Keratinocyte (primary cell): ENCODE results near the gene ARHGAP6. TPM values are rescaled to one million over a fixed set of nuclear protein-coding genes. Genes with fewer than 3 reads are reported as not detected.

Experiments
- DNase-seq: peaks from one replicate; pipeline ENCODE4 v3.0.0-alpha.2; 2011; ENCODE audit warnings: low read depth, missing footprints, low spot score
- FAIRE-seq: peaks from 2 replicates; lab custom pipeline; 2011; peaks lifted over from hg19 to GRCh38; lab: Jason Lieb, UNC
- H2AFZ ChIP-seq: 2 replicates; pipeline ENCODE4 v1.6.0; 2012; ENCODE audit warnings: low read length, control low read depth, inconsistent platforms; ENCODE audit not compliant: control insufficient read depth
- H3K27ac ChIP-seq: 2 replicates; pipeline ENCODE4 v1.5.1; 2011; ENCODE audit warnings: low read length; ENCODE audit not compliant: control insufficient read depth, insufficient read depth
- H3K27me3 ChIP-seq: 3 replicates; pipeline ENCODE4 v1.6.0; 2011; ENCODE audit warnings: low read length; ENCODE audit not compliant: control insufficient read depth, insufficient read depth; ENCODE audit errors: extremely low read depth
- H3K36me3 ChIP-seq, 2 experiments: 2 replicates in 1 of 2; 3 replicates in 1 of 2; pipeline ENCODE4 v1.5.1; 2011; ENCODE audit warnings: low read length in 2 of 2, mild to moderate bottlenecking in 1 of 2; ENCODE audit not compliant: control insufficient read depth in 2 of 2, insufficient read depth in 2 of 2; ENCODE audit errors: extremely low read depth in 1 of 2
- H3K4me1 ChIP-seq: 3 replicates; pipeline ENCODE4 v1.5.1; 2011; ENCODE audit warnings: low read length; ENCODE audit not compliant: control insufficient read depth, insufficient read depth; ENCODE audit errors: extremely low read depth
- H3K4me2 ChIP-seq: 3 replicates; pipeline ENCODE4 v1.6.0; 2011; ENCODE audit warnings: low read depth, low read length; ENCODE audit not compliant: control insufficient read depth, insufficient read depth; ENCODE audit errors: extremely low read depth
- H3K4me3 ChIP-seq, 3 experiments: fragments of 200-600 bp in 1 of 3; sonication (generic) in 1 of 3; 2 replicates in 2 of 3; 3 replicates in 1 of 3; pipeline ENCODE4 v1.5.1; 2011 to 2016; ENCODE audit warnings: low read length in 3 of 3, mild to moderate bottlenecking in 3 of 3, control low read depth in 2 of 3, inconsistent platforms in 1 of 3, low read depth in 1 of 3, mixed read lengths in 1 of 3, mixed run types in 1 of 3, moderate library complexity in 1 of 3; ENCODE audit not compliant: control insufficient read depth in 2 of 3, insufficient read depth in 2 of 3; ENCODE audit errors: extremely low read depth in 1 of 3
- H3K79me2 ChIP-seq: 2 replicates; pipeline ENCODE4 v1.6.0; 2012; ENCODE audit warnings: low read length; ENCODE audit not compliant: control insufficient read depth, insufficient read depth
- H3K9ac ChIP-seq: 3 replicates; pipeline ENCODE4 v1.6.0; 2011; ENCODE audit warnings: low read length; ENCODE audit not compliant: control insufficient read depth, insufficient read depth; ENCODE audit errors: extremely low read depth
- H3K9me1 ChIP-seq: 3 replicates; pipeline ENCODE4 v1.6.0; 2011; ENCODE audit warnings: low read length; ENCODE audit not compliant: control insufficient read depth, insufficient read depth; ENCODE audit errors: extremely low read depth
- H3K9me3 ChIP-seq: 2 replicates; pipeline ENCODE4 v1.5.1; 2012; ENCODE audit warnings: low read depth, low read length; ENCODE audit not compliant: control insufficient read depth
- H4K20me1 ChIP-seq: 3 replicates; pipeline ENCODE4 v1.6.0; 2011; ENCODE audit warnings: low read length; ENCODE audit not compliant: control insufficient read depth, insufficient read depth; ENCODE audit errors: extremely low read depth
- CTCF ChIP-seq, 3 experiments: IDR thresholded peaks in 1 of 3; conservative IDR thresholded peaks in 1 of 3; optimal IDR thresholded peaks in 1 of 3; 2 replicates in 2 of 3; 3 replicates in 1 of 3; pipeline versions ENCODE3 to v1.5.1; 2011; ENCODE audit warnings: low read length in 3 of 3, mild to moderate bottlenecking in 3 of 3, moderate library complexity in 2 of 3, control low read depth in 1 of 3, inconsistent platforms in 1 of 3; ENCODE audit not compliant: insufficient read depth in 2 of 3; ENCODE audit errors: extremely low read depth in 1 of 3
- EZH2 ChIP-seq: IDR thresholded peaks from one replicate; pipeline ENCODE4 v1.6.1; 2012; ENCODE audit warnings: inconsistent platforms, mild to moderate bottlenecking, low read length, moderate library complexity
- dilution Hi-C: fragments of 300-500 bp; cut with MboI; formaldehyde crosslinking; loops from one replicate; pipeline ENCODE4 v1.7.0; 2020; ENCODE audit warnings: low sequenced_read_pairs; ENCODE audit not compliant: extremely low pct_ligation_motif_present
- polyA plus RNA-seq, 5 experiments: library from polyadenylated mRNA; depleted of rRNA in 3 of 5; stranded (reverse) in 3 of 5; stranded (forward) in 1 of 5; unstranded in 1 of 5; fragments of >200 nt; gene quantifications; 1 replicate in 1 of 5; 2 replicates in 3 of 5; 3 replicates in 1 of 5; pipeline versions ENCODE4 v1.2.1 to v1.2.3, GENCODE V29; 2011 to 2012; ENCODE audit warnings: missing spikeins in 2 of 5, low read depth in 1 of 5, low replicate concordance in 1 of 5

ARHGAP6 gene
- polyA plus RNA-seq, 1 donor (not counting 4 experiments of a cell fraction or from before 2014, with no cell fraction given) = 0.01 TPM

- no peak overlapping the region for H3K4me2 ChIP-seq
- no peaks in the 10 kb centered on the region for H3K79me2 ChIP-seq
- H3K9me1 ChIP-seq = no peaks in the 10 kb centered on the region
- no peak for FAIRE-seq
- H3K27ac ChIP-seq = no peak overlapping the region
- TF ChIP-seq EZH2 (no peak), CTCF (optimal IDR thresholded peaks at IDR 0.05 in 1 of 3, IDR thresholded peaks at IDR 0.05 in 1 of 3, conservative IDR thresholded peaks at IDR 0.05 in 1 of 3; ENCODE audit: extremely low read depth in 1 of 3, insufficient read depth in 2 of 3, low read length in 3 of 3) (no peak)
- no peak overlapping the region for H2AFZ ChIP-seq
- H3K4me1 ChIP-seq = no peaks in the 10 kb centered on the region
- dilution Hi-C loops = no loop called here
- no peaks in the 10 kb centered on the region for H3K27me3 ChIP-seq
- DNase-seq = no peak
- no peak overlapping the region for H3K9ac ChIP-seq
- no peak overlapping the region for H3K4me3 ChIP-seq
- no peaks in the 10 kb centered on the region for H3K9me3 ChIP-seq
- no peaks in the 10 kb centered on the region for H3K36me3 ChIP-seq
- H4K20me1 ChIP-seq = no peaks in the 10 kb centered on the region
Measured at GRCh38 chrX:11702420-11702819, 36.7 kb upstream of the ARHGAP6 start.

- FAIRE-seq = no peak
Measured at GRCh38 chrX:11698702-11699101, 33.0 kb upstream of the ARHGAP6 start.

More at GRCh38 chrX:11698702-11699101, 33.0 kb upstream of the ARHGAP6 start:
- Histone ChIP-seq H3K4me3 (no peak overlapping the region), H3K36me3 (no peaks in the 10 kb centered on the region), H3K27me3 (no peaks in the 10 kb centered on the region), H2AFZ (no peak overlapping the region), H4K20me1 (no peaks in the 10 kb centered on the region), H3K9me1 (no peaks in the 10 kb centered on the region), H3K79me2 (no peaks in the 10 kb centered on the region), H3K27ac (no peak overlapping the region), H3K4me1 (no peaks in the 10 kb centered on the region), H3K9ac (no peak overlapping the region), H3K4me2 (no peak overlapping the region), H3K9me3 (no peaks in the 10 kb centered on the region)
- TF ChIP-seq CTCF (optimal IDR thresholded peaks at IDR 0.05 in 1 of 3, IDR thresholded peaks at IDR 0.05 in 1 of 3, conservative IDR thresholded peaks at IDR 0.05 in 1 of 3; ENCODE audit: extremely low read depth in 1 of 3, insufficient read depth in 2 of 3, low read length in 3 of 3) (no peak), EZH2 (no peak)
- no peak for DNase-seq
- dilution Hi-C loops = no loop called here
